HG03039 (cell line): ENCODE data around the gene CEACAM20.
"Not testable (repeated sequence)": the region's sequence is repeated elsewhere in the genome, so short reads cannot be mapped to it uniquely, and the experiment has no call there.

Source experiments
- ATAC-seq: cut with Tn5 transposase; IDR thresholded peaks from one replicate; pipeline ENCODE4 v1.9.1; 2021; ENCODE audit warnings: mild to moderate bottlenecking, moderate library complexity; ENCODE audit not compliant: unreplicated experiment

Gene CEACAM20

GRCh38 chr19:44549507-44549906, 20.0 kb upstream of the CEACAM20 start:
- ATAC-seq, result no peak

- no peak for ATAC-seq
Observed at GRCh38 chr19:44548736-44549135, 19.3 kb upstream of the CEACAM20 start.

- ATAC-seq, result no peak
Observed at GRCh38 chr19:44544031-44544430, 14.6 kb upstream of the CEACAM20 start.

- no peak for ATAC-seq
Observed at GRCh38 chr19:44542671-44543070, 13.2 kb upstream of the CEACAM20 start.

GRCh38 chr19:44540736-44541135, 11.3 kb upstream of the CEACAM20 start:
- ATAC-seq, result no peak

GRCh38 chr19:44539991-44540390, 10.5 kb upstream of the CEACAM20 start:
- ATAC-seq, result no peak

- no peak for ATAC-seq
Observed at GRCh38 chr19:44539236-44539826, 9.9 kb upstream of the CEACAM20 start.

- ATAC-seq, result not testable (repeated sequence)
Observed at GRCh38 chr19:44535361-44535760, 5.9 kb upstream of the CEACAM20 start.

GRCh38 chr19:44532819-44533218, 3.3 kb upstream of the CEACAM20 start:
- ATAC-seq, result no peak

- no peak for ATAC-seq
Observed at GRCh38 chr19:44530777-44531176, 1.3 kb upstream of the CEACAM20 start.

GRCh38 chr19:44527554-44527953, 1.9 kb downstream of the CEACAM20 start:
- ATAC-seq, result no peak

GRCh38 chr19:44525721-44526430, 3.6 kb downstream of the CEACAM20 start:
- no peak for ATAC-seq

- no peak for ATAC-seq
Observed at GRCh38 chr19:44521370-44521769, 8.1 kb downstream of the CEACAM20 start.

- ATAC-seq, result no peak
Observed at GRCh38 chr19:44517146-44517545, 12.3 kb downstream of the CEACAM20 start.

GRCh38 chr19:44515907-44516306, 13.6 kb downstream of the CEACAM20 start:
- ATAC-seq, result no peak

- ATAC-seq, result no peak
Observed at GRCh38 chr19:44515031-44515430, 14.4 kb downstream of the CEACAM20 start.

GRCh38 chr19:44512326-44513298, 16.9 kb downstream of the CEACAM20 start:
- ATAC-seq, result no peak

GRCh38 chr19:44509478-44509877, 20.0 kb downstream of the CEACAM20 start:
- no peak for ATAC-seq

GRCh38 chr19:44499962-44500949, 29.2 kb downstream of the CEACAM20 start, which contains the start of gene ZNF180:
ZNF180 (minus strand) TSS chr19:44500522; CDS start chr19:44497334, 3,188 bp downstream.
- peak; percentile 73 for ATAC-seq

- ATAC-seq, result no peak
Observed at GRCh38 chr19:44499559-44499958, 29.9 kb downstream of the CEACAM20 start.
